ENCODE results near the gene CLPTM1.

DNA sequence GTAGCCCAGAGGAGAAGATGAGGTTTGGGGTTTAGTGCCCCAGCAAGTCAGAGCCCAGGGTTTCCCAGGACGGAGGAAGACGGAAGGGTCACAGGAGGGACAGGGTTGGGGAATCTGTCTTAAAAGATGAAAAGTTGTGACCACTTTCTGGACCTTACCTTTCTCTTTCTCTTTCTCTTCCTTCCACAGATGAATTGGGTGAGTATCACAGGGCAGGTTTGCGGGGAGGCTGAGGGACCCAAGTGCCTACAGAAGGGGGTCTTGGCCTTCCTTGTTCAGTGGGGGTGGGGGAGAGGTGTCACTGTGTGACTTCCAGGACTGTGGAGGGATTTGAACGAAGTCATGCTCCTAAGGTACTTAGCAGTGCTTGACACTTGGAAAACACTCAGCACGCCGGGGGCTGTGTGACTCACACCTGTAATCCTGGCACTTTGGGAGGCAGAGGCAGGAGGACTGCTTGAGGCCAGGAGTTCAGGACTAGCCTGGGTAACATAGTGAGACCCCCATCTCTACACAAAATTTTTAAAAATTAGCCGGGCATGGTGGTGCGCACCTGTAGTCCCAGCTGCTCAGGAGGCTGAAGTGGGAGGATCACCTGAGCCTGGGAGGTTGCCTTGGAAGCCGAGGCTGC, 54.6 kb downstream of the CLPTM1 start:
- TF ChIP-seq EZH2 (IDR thresholded peaks at IDR 0.05), result no peak
- no peak for TF ChIP-seq POLR2AphosphoS5 (IDR thresholded peaks at IDR 0.05; ENCODE audit: borderline replicate concordance, low read depth, low read length)
- TF ChIP-seq FOXP2 (optimal IDR thresholded peaks at IDR 0.05; ENCODE audit: control extremely low read depth, extremely low read length, insufficient read depth), result no peak
